Adrenal gland (tissue), 5 donors: ENCODE measurements around the gene CCDC187.

Experiments
- POLR2A ChIP-seq, 2 donors: fragments of 450-650 bp; IDR thresholded peaks; one replicate each; pipeline ENCODE4 v1.6.1; 2017; ENCODE audit warnings: antibody characterized with exemption in 2 of 2, mild to moderate bottlenecking in 2 of 2, moderate library complexity in 1 of 2
- TF ChIP-seq, protein P1 (sequence below), 6 experiments: fragments of 450-650 bp in 4 of 6; fragments of 200-600 bp in 2 of 6; sonication (generic) in 1 of 6; IDR thresholded peaks; 1 replicate in 5 of 6; 2 replicates in 1 of 6; pipeline versions ENCODE4 v1.5.1 to v1.8.0; 2016 to 2021; ENCODE audit warnings: antibody characterized with exemption in 6 of 6, mild to moderate bottlenecking in 2 of 6, moderate library complexity in 1 of 6
- donor health status: DM: no; HTN: no; CAD: no.

DNA sequence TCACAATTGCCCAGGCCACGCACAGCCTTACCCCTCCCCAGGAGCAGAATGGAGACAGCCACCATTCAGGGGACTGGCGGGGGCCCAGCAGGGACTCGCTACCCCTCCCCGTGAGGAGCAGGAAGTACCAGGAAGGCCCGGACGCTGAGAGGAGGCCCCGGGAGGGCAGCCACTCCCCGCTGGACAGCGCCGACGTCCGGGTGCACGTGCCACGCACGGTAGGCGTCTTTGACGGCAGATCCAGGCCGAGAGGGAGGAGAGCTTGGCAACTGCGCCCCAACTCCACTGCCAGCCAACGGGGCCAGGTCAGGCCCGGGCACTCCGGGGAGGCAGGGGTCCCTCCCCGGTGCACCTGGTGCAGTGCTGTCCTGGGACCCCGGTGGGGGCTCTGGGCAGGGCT, 45.7 kb upstream of the CCDC187 start:
- TF ChIP-seq, protein P1, sequence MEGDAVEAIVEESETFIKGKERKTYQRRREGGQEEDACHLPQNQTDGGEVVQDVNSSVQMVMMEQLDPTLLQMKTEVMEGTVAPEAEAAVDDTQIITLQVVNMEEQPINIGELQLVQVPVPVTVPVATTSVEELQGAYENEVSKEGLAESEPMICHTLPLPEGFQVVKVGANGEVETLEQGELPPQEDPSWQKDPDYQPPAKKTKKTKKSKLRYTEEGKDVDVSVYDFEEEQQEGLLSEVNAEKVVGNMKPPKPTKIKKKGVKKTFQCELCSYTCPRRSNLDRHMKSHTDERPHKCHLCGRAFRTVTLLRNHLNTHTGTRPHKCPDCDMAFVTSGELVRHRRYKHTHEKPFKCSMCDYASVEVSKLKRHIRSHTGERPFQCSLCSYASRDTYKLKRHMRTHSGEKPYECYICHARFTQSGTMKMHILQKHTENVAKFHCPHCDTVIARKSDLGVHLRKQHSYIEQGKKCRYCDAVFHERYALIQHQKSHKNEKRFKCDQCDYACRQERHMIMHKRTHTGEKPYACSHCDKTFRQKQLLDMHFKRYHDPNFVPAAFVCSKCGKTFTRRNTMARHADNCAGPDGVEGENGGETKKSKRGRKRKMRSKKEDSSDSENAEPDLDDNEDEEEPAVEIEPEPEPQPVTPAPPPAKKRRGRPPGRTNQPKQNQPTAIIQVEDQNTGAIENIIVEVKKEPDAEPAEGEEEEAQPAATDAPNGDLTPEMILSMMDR (IDR thresholded peaks at IDR 0.05) = no peak
- no peak for TF ChIP-seq POLR2A (IDR thresholded peaks at IDR 0.05)
